ENCODE measurements around the gene PTOV1.

PTOV1 gene

DNA sequence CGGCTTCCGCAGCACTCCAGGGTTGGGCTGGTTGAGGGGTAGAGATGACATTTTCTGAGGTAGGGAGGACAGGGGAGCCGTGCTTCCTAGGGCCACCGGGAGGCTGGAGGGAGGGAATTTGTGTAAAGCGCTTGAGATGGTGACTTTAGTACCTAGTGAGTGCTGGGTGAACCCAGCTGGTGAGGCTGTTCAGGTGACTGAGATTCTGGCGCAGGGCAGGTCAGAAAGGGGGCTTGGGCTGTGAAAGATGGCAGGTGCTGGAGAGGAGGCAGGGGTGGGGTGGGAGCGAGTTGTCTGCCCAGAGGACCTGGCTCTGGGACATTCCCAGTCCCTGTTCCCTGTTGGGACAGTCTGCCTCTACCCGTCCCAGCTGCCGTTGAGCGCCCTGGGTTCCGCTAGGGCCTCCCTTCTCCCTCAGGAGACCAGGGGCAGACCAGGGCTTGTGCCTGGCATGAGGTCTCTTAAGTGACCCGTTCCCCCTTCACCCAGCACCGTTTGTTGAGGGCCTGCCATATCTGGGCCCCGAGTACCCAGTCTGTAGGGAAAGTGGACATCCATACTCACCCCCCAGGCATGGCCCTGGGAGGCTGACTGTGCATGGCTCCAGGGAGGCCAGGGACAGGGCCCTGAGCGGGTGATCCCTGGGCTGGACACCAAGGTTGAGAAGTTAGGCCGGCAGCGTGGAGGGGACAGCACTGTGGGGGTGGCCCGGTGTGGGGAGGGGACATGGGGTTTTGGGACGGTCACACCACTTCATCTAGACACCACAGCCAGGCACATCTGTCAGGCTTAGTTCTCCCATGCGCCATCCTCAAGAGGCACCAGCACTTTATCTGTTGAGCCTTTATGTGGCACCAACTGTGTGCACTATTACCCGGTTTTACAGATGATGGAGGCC is 5.0 kb downstream of the PTOV1 start:
- Histone ChIP-seq H3K27ac (ENCODE audit: low read depth, low read length) (no peak overlapping the region), H3K9ac (ENCODE audit: low read length) (no peak overlapping the region), H3K36me3 (ENCODE audit: insufficient read depth, low read length) (peaks cover 14% of the 10 kb centered on the region), H3K27me3 (ENCODE audit: control insufficient read depth in 1 of 2, insufficient read depth in 2 of 2, low read length in 2 of 2) (no peaks in the 10 kb centered on the region), H3K9me3 (ENCODE audit: low read length) (no peaks in the 10 kb centered on the region), H3K4me3 (ENCODE audit: low read depth in 1 of 2, low read length in 2 of 2) (no peak overlapping the region), H3K4me1 (ENCODE audit: insufficient read depth, low read length) (peaks cover 20% of the 10 kb centered on the region)

DNA sequence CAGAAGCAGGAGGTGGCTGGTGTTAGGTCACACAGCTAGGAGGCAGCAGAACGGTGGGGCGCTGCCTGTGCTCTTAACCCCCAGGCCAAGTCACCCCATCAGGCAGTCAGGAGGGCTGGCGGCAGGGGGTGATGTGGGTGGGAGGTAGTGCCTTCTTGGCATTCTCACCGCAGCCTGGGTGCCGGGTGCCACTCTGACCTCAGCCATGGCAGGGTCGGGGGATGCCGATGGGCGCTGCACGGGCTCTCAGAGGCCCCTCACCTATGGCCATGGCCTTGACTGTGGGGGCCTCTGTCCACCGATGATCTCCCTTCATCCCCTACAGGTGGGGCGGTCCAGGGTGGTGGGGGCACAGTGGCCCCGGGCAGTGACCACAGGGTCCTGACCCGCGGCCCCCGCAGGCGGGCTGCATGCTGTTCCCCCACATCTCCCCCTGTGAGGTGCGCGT is 5.6 kb downstream of the PTOV1 start:
- peaks cover 14% of the 10 kb centered on the region for H3K36me3 ChIP-seq (ENCODE audit: insufficient read depth, low read length)
- H3K4me1 ChIP-seq (ENCODE audit: insufficient read depth, low read length) = peaks cover 20% of the 10 kb centered on the region
- no peak overlapping the region for H3K27ac ChIP-seq (ENCODE audit: low read depth, low read length)
- H3K9ac ChIP-seq (ENCODE audit: low read length) = no peak overlapping the region
- H3K4me3 ChIP-seq (ENCODE audit: low read depth in 1 of 2, low read length in 2 of 2) = no peak overlapping the region
- no peaks in the 10 kb centered on the region for H3K9me3 ChIP-seq (ENCODE audit: low read length)
- no peaks in the 10 kb centered on the region for H3K27me3 ChIP-seq (ENCODE audit: control insufficient read depth in 1 of 2, insufficient read depth in 2 of 2, low read length in 2 of 2)

DNA sequence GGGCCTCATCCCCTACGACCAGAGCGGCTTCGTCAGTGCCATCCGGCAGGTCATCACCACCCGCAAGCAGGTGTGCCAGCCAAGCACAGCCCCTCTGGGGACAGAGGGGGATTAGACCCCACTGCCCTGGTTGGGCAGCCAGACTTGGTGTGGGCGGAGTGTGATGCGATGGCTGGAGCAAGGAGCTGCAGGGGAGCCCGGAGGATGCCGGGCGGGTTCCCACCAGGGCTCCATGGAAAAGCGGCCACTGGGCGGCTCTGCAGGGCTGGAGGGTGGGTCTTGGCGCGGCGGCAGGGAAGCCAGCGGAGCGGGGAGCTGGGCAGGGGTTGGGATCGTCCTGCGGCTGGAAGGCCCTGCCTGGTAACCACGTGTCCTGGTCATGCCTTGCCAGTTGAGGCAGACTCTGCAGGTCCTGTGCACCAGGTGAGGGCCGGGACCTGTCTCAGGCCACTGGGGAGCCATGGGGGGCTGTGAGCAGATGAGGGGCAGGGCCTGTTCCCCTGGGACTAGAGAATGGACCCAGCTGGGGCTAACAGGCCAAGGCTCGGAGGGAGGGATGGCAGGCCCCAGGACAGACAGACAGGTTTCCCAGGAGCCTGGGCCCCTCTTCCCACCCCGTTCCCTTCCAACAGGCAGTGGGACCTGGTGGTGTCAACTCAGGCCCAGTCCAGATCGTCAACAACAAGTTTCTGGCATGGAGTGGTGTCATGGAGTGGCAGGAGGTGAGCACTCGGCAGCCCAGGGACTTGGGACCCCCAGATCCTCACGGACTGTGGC is 6.3 kb downstream of the PTOV1 start:
- Histone ChIP-seq H3K9me3 (ENCODE audit: low read length) (no peaks in the 10 kb centered on the region), H3K36me3 (ENCODE audit: insufficient read depth, low read length) (peaks cover 14% of the 10 kb centered on the region), H3K4me1 (ENCODE audit: insufficient read depth, low read length) (peaks cover 16% of the 10 kb centered on the region), H3K9ac (ENCODE audit: low read length) (no peak overlapping the region), H3K4me3 (ENCODE audit: low read depth in 1 of 2, low read length in 2 of 2) (no peak overlapping the region), H3K27me3 (ENCODE audit: control insufficient read depth in 1 of 2, insufficient read depth in 2 of 2, low read length in 2 of 2) (no peaks in the 10 kb centered on the region), H3K27ac (ENCODE audit: low read depth, low read length) (no peak overlapping the region)

DNA sequence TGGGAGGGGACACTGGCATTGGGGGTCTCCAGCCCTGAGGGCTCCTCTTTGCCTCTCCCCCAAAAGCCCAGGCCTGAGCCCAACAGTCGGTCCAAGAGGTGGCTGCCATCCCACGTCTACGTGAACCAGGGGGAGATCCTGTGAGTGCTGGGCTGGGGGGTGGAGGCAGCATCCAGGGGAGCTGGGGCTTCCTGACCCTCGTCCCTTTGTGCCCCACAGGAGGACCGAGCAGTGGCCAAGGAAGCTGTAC is 6.8 kb downstream of the PTOV1 start:
- Histone ChIP-seq H3K27ac (ENCODE audit: low read depth, low read length) (no peak overlapping the region), H3K4me3 (ENCODE audit: low read depth in 1 of 2, low read length in 2 of 2) (no peak overlapping the region), H3K9me3 (ENCODE audit: low read length) (no peaks in the 10 kb centered on the region), H3K27me3 (ENCODE audit: control insufficient read depth in 1 of 2, insufficient read depth in 2 of 2, low read length in 2 of 2) (no peaks in the 10 kb centered on the region), H3K4me1 (ENCODE audit: insufficient read depth, low read length) (peaks cover 11% of the 10 kb centered on the region), H3K9ac (ENCODE audit: low read length) (no peak overlapping the region), H3K36me3 (ENCODE audit: insufficient read depth, low read length) (peaks cover 14% of the 10 kb centered on the region)

DNA sequence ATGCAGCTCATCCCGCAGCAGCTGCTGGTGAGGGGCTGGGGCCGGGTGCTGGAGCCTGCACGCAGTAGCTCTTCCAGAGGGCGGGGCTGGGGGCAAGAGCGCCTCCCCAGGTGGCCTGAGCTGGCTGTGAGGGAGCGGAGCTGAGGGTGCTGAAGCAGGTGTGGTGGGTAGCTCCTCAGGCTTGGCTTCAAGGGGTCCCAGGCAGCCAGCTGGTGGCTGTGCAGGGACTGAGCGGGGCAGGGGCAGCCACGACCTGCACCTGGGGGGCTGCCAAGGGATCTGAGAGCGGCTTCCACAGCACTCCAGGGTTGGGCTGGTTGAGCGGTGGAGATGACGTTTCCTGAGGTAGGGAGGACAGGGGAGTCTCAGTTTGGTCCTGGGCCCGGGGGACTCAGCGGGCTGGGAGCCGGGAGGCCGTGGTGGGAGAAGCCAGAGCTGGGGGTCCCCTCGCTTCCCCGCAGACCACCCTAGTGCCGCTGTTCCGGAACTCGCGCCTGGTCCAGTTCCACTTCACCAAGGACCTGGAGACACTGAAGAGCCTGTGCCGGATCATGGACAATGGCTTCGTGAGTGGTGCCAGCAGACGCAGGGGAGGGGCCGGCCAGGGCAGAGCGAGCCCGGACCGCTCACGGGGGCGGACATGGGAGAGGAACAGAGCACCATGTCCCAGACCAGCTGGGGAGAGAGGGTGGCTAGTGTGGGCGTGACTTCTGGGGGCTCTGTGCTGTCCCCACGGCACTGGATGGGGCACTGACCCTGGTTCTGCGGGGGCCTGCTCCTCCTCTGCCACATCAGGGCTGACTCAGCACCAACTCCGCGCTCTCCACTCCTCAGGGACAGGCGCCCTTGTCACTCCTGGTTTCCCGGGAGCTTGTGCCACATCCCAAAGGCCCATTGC is 7.4 kb downstream of the PTOV1 start:
- H3K27ac ChIP-seq (ENCODE audit: low read depth, low read length) = no peak overlapping the region
- H3K36me3 ChIP-seq (ENCODE audit: insufficient read depth, low read length) = peaks cover 17% of the 10 kb centered on the region

DNA sequence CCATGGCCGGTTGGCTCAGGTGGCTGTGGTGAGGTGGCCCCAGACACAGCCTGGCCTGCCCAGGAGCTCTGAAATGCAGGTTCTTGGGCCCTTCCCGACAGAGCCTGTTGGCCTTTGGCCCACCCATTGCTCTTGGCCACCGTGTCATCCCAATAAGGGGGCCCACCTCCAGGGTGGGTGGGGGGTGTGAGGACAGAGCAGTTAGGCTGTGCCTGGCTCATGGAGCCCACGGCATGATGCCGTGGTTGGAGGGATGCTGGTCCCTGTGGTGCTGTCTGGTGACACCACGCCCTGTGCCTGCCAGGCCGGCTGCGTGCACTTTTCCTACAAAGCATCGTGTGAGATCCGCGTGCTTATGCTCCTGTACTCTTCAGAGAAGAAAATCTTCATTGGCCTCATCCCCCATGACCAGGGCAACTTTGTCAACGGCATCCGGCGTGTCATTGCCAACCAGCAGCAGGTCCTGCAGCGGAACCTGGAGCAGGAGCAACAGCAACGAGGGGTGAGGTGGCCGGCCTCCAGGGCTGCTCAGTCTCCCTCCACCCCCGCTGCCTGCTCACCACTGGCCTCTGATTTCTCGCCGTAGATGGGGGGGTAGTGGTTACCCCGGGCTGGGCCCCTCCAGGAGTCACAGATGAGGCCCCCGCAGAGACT is 8.8 kb downstream of the PTOV1 start:
- Histone ChIP-seq H3K36me3 (ENCODE audit: insufficient read depth, low read length) (peaks cover 32% of the 10 kb centered on the region), H3K9ac (ENCODE audit: low read length) (no peak overlapping the region), H3K27me3 (ENCODE audit: control insufficient read depth in 1 of 2, insufficient read depth in 2 of 2, low read length in 2 of 2) (no peaks in the 10 kb centered on the region), H3K4me1 (ENCODE audit: insufficient read depth, low read length) (peaks cover under 1% of the 10 kb centered on the region), H3K4me3 (ENCODE audit: low read depth in 1 of 2, low read length in 2 of 2) (no peak overlapping the region), H3K9me3 (ENCODE audit: low read length) (no peaks in the 10 kb centered on the region), H3K27ac (ENCODE audit: low read depth, low read length) (no peak overlapping the region)

More for the DNA sequence above, 7.4 kb downstream of the PTOV1 start:
- Histone ChIP-seq H3K9me3 (ENCODE audit: low read length) (no peaks in the 10 kb centered on the region), H3K9ac (ENCODE audit: low read length) (no peak overlapping the region), H3K4me3 (ENCODE audit: low read depth in 1 of 2, low read length in 2 of 2) (no peak overlapping the region), H3K27me3 (ENCODE audit: control insufficient read depth in 1 of 2, insufficient read depth in 2 of 2, low read length in 2 of 2) (no peaks in the 10 kb centered on the region), H3K4me1 (ENCODE audit: insufficient read depth, low read length) (peaks cover 5% of the 10 kb centered on the region)

DNA sequence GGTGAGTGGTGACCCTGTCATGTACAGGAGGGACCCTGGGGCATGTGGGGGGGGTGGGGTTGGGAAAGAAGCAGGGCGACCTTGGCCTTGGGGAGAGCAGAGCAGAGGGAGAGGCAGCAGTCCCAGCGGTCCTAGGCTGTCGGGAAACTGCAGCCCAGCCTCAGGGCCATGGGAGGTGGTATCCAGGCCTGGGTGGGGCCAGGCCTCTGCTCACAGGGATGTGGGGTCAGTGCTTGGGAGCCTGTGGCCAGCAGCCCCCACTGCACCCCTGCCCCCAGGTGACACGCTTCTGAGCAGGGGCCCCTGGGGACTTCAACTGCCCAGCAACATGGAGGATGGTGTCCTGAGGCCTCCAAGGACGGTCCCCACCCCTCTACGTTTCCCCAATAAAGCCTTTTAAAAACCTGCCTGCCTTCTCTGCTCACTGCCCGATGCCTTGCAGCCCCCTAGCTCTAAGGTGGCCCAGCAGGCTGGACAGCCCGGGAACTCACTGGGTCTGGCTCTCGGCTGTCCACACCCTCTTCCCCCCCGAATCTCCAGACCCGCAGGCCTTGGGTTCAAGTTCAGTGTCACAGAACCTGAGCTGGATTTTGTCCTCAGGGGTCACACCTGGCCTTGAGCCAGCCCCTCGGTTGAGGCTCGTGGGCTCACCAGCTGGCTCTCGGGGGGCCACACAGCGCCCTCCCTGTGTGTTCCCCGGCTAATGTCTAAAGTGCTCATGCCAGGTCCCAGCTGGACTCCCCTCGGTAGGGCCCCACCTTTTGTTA is 9.6 kb downstream of the PTOV1 start:
- Histone ChIP-seq H3K4me3 (ENCODE audit: low read depth in 1 of 2, low read length in 2 of 2) (no peak overlapping the region), H3K9ac (ENCODE audit: low read length) (no peak overlapping the region), H3K4me1 (ENCODE audit: insufficient read depth, low read length) (peaks cover 8% of the 10 kb centered on the region), H3K9me3 (ENCODE audit: low read length) (no peaks in the 10 kb centered on the region), H3K27me3 (ENCODE audit: control insufficient read depth in 1 of 2, insufficient read depth in 2 of 2, low read length in 2 of 2) (no peaks in the 10 kb centered on the region), H3K27ac (ENCODE audit: low read depth, low read length) (peak overlapping the region; percentile 42), H3K36me3 (ENCODE audit: insufficient read depth, low read length) (peaks cover 30% of the 10 kb centered on the region)

DNA sequence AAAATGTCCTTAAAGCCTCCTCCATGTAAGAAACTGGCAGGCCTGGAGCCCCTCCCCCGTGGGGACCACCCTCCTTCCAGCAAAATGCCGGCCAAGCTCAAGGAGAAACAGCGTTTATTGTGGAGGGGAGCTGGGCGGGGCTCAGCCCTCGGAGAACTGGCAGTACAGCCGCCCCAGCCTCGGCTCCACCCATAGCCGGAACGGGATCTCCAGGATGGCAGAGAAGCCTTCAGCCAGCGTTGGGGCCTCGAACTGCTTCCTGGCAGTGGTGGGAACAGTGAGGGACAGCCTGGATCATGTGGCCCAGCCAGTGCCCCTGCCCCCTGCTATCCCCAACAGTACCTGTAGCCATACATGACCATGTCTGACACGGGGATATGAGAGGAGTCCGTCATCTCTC is 10.1 kb downstream of the PTOV1 start:
- H3K4me3 ChIP-seq (ENCODE audit: low read depth in 1 of 2, low read length in 2 of 2) = no peak overlapping the region

DNA sequence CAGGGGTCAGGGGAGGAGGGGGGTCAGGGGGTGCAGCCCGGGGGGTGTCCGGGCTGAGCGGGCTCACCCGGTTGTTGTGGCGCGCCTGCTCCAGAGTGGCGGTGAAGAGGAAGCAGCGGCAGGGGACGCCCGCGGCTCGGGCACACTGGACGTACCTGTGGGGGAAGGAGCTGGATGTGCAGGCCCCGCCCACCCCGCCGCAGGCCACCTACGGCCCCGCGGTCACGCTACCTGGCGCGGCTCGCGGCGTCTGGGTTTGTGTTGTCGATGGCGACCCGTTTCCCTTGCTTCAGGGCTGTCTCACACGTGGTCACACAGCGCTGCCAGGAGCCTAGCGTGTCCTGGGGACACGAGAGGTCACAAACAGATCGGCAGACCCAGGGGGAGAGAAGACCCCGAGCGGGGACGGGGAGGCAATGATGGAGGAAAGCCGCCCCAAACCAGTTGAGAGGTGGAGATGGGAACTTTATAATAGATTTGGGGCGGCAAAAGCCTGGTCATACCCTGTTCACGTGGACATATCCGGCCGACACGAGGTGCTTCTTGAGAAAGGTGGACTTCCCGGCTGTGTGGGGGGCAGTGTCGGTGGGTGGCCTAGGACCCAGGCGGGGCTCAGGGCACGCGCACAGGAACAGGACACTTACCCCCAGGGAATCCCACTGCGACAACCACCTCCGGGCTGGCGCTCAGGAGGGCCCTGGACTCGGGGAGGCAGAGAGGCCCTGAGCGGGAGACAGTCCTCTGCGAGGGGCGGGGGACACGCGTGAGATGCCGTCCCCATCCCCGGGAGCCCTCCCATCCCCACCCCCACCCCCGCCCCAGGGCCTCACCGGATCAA is 10.8 kb downstream of the PTOV1 start:
- Histone ChIP-seq H3K9me3 (ENCODE audit: low read length) (no peaks in the 10 kb centered on the region), H3K36me3 (ENCODE audit: insufficient read depth, low read length) (peaks cover 26% of the 10 kb centered on the region), H3K4me1 (ENCODE audit: insufficient read depth, low read length) (peaks cover 20% of the 10 kb centered on the region), H3K27ac (ENCODE audit: low read depth, low read length) (no peak overlapping the region), H3K9ac (ENCODE audit: low read length) (no peak overlapping the region), H3K4me3 (ENCODE audit: low read depth in 1 of 2, low read length in 2 of 2) (no peak overlapping the region), H3K27me3 (ENCODE audit: control insufficient read depth in 1 of 2, insufficient read depth in 2 of 2, low read length in 2 of 2) (no peaks in the 10 kb centered on the region)

More for the DNA sequence above, 10.1 kb downstream of the PTOV1 start:
- peaks cover 14% of the 10 kb centered on the region for H3K4me1 ChIP-seq (ENCODE audit: insufficient read depth, low read length)
- no peaks in the 10 kb centered on the region for H3K9me3 ChIP-seq (ENCODE audit: low read length)
- peak overlapping the region; percentile 42 for H3K27ac ChIP-seq (ENCODE audit: low read depth, low read length)
- H3K27me3 ChIP-seq (ENCODE audit: control insufficient read depth in 1 of 2, insufficient read depth in 2 of 2, low read length in 2 of 2) = no peaks in the 10 kb centered on the region
- no peak overlapping the region for H3K9ac ChIP-seq (ENCODE audit: low read length)
- peaks cover 26% of the 10 kb centered on the region for H3K36me3 ChIP-seq (ENCODE audit: insufficient read depth, low read length)
